ENCODE data around the gene FAM237B. TPM values are rescaled to one million over a fixed set of nuclear protein-coding genes. Genes with fewer than 3 reads are reported as not detected.

The FAM237B gene
- total and polyA plus RNA-seq, 2 experiments from 2014 or later: 0.06 TPM; not detected in 1

DNA sequence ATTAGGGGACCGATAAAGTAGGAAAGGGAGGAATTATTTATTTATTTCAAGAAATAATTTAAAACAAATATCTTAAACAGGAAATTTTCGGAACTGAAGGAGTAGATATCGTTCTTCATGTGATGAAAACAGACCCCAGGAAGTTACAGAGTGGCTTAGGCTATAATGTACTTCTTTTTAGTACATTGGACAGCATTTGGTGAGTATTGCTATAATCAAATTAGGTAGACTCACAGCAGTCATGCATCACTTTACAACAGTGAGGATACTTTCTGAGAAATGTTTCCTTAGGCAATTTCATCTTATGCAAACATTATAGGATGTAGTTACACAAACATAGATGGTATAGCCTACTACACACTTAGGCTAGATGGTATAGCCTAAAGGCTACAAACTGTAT is 33.0 kb downstream of the FAM237B start:
- Histone ChIP-seq H3K9ac (no peak overlapping the region), H3K79me2 (ENCODE audit: insufficient read depth) (no peaks in the 10 kb centered on the region), H3K4me2 (ENCODE audit: unreplicated experiment) (no peak overlapping the region), H3K9me3 (ENCODE audit: low read depth) (no peaks in the 10 kb centered on the region), H3K27ac (no peak overlapping the region), H2AFZ (no peak overlapping the region), H3K36me3 (ENCODE audit: low read depth) (no peaks in the 10 kb centered on the region), H3K4me1 (ENCODE audit: insufficient read depth) (no peaks in the 10 kb centered on the region), H3K9me2 (ENCODE audit: insufficient read depth) (no peaks in the 10 kb centered on the region), H3F3A (ENCODE audit: insufficient read depth) (no peaks in the 10 kb centered on the region), H4K20me1 (ENCODE audit: insufficient read depth) (no peaks in the 10 kb centered on the region), H3K4me3 (no peak overlapping the region), H3K27me3 (replicated peaks; ENCODE audit: insufficient read depth) (no peaks in the 10 kb centered on the region)
- TF ChIP-seq EZH2 (IDR thresholded peaks at IDR 0.05; ENCODE audit: insufficient read depth, poor library complexity, severe bottlenecking) (no peak), EZH2phosphoT487 (IDR thresholded peaks at IDR 0.05; ENCODE audit: insufficient read depth, low read depth) (no peak)
- DNase-seq: no peak
- 89 to 92% methylated on average over 3 of the region's 3 CpGs for WGBS, 2 experiments (ENCODE audit: low coverage in 1 of 2, low lambda C conversion rate in 2 of 2, missing lambda C conversion rate in 2 of 2)
- in situ Hi-C loops (cut with MboI): no loop called here

DNA sequence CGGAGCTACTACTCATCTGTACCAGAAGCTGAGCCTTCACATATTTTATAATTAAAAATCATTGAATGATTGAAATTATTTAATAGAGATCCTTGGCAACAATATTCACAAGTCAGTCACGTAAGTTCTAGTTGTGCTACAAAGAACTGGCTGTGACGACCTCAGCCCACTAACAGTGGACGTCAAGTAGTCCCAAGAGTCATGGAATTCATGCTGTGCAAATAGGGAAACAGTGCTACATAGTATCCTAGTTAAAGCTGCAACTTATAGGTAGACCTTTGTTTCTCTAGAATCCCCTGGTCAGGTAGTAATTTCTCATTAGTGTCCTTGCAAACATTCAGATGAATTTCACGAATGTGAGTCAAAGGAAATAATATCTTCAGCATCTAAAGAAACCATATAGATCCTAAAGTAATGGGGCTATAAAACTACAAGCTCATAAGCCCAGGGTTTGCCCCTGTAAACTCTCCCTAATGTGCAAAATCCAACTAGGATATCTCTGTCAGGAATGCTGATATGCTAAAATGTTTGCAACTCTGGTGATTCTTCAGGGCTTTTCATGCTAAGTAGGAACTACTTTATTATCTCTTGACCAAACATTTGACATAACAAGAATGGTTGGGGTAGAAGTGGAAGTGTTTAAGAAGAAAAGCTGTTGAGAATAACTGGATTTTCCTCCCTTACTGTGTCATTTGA is 44.9 kb downstream of the FAM237B start:
- H3K9me3 ChIP-seq (ENCODE audit: low read depth): no peaks in the 10 kb centered on the region
- no peaks in the 10 kb centered on the region for H3K27me3 ChIP-seq (replicated peaks; ENCODE audit: insufficient read depth)
- H3K36me3 ChIP-seq (ENCODE audit: low read depth): no peaks in the 10 kb centered on the region
- H4K20me1 ChIP-seq (ENCODE audit: insufficient read depth): no peaks in the 10 kb centered on the region
- no peak for DNase-seq
- H3K4me2 ChIP-seq (ENCODE audit: unreplicated experiment): no peak overlapping the region
- peaks cover 17% of the 10 kb centered on the region for H3K4me1 ChIP-seq (ENCODE audit: insufficient read depth)
- H3K9me2 ChIP-seq (ENCODE audit: insufficient read depth): no peaks in the 10 kb centered on the region
- no peak overlapping the region for H3K27ac ChIP-seq
- 77 to 78% methylated on average over 5 of the region's 5 CpGs for WGBS, 2 experiments (ENCODE audit: low coverage in 1 of 2, low lambda C conversion rate in 2 of 2, missing lambda C conversion rate in 2 of 2)
- TF ChIP-seq EZH2phosphoT487 (IDR thresholded peaks at IDR 0.05; ENCODE audit: insufficient read depth, low read depth) (no peak), EZH2 (IDR thresholded peaks at IDR 0.05; ENCODE audit: insufficient read depth, poor library complexity, severe bottlenecking) (no peak)
- no peak overlapping the region for H2AFZ ChIP-seq
- in situ Hi-C loops (cut with MboI): no loop called here
- no peak overlapping the region for H3K9ac ChIP-seq
- no peak overlapping the region for H3K4me3 ChIP-seq
- H3F3A ChIP-seq (ENCODE audit: insufficient read depth): peaks cover 15% of the 10 kb centered on the region
- H3K79me2 ChIP-seq (ENCODE audit: insufficient read depth): no peaks in the 10 kb centered on the region

DNA sequence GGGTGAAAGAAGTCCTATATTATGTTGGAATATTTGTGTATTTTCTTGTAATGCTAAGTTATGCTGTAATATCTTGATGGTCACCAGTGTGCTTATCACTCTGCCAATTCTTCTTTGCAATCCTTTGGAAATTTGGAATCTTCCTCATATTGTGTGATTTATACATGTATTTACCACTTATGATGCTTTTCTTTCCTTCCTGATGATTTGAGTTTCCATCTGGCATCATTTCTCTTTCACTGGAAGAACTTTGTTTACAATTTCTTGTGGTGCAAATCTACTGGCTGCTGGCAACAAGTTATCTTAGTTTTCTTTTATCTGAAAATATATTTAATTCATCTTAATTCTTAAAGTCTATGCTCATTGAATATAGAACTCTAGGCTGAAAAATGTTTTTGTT is 46.9 kb downstream of the FAM237B start:
- Histone ChIP-seq H3K79me2 (ENCODE audit: insufficient read depth) (no peaks in the 10 kb centered on the region), H3K27ac (no peak overlapping the region), H2AFZ (no peak overlapping the region), H3K4me1 (ENCODE audit: insufficient read depth) (peaks cover 29% of the 10 kb centered on the region), H3K27me3 (replicated peaks; ENCODE audit: insufficient read depth) (no peaks in the 10 kb centered on the region), H4K20me1 (ENCODE audit: insufficient read depth) (no peaks in the 10 kb centered on the region), H3K4me3 (no peak overlapping the region), H3F3A (ENCODE audit: insufficient read depth) (peaks cover 32% of the 10 kb centered on the region), H3K9me2 (ENCODE audit: insufficient read depth) (no peaks in the 10 kb centered on the region), H3K9me3 (ENCODE audit: low read depth) (no peaks in the 10 kb centered on the region), H3K36me3 (ENCODE audit: low read depth) (no peaks in the 10 kb centered on the region), H3K9ac (no peak overlapping the region), H3K4me2 (ENCODE audit: unreplicated experiment) (no peak overlapping the region)
- DNase-seq: no peak
- TF ChIP-seq EZH2 (IDR thresholded peaks at IDR 0.05; ENCODE audit: insufficient read depth, poor library complexity, severe bottlenecking) (no peak), EZH2phosphoT487 (IDR thresholded peaks at IDR 0.05; ENCODE audit: insufficient read depth, low read depth) (no peak)
- in situ Hi-C loops (cut with MboI): no loop called here

DNA sequence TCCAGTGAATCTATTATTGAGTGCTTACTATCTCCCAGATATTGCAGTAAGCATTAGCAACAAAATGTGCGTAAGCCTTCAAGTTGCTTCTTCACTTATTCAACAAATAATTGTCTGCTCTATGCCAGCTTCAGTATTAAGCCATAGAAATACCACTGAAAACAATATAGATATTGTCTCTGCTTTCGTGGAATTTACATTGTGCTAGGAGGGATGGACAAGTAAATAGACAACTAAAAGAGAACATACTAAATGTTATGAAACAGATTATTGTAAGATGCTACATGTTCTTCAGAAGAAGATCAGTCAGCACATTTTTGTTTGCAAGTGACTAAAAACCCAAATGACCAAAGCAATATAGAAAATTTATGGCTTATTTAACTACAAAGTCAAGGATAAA is 48.9 kb downstream of the FAM237B start:
- no peaks in the 10 kb centered on the region for H3K9me2 ChIP-seq (ENCODE audit: insufficient read depth)
- no peaks in the 10 kb centered on the region for H3K79me2 ChIP-seq (ENCODE audit: insufficient read depth)
- TF ChIP-seq EZH2 (IDR thresholded peaks at IDR 0.05; ENCODE audit: insufficient read depth, poor library complexity, severe bottlenecking): no peak
- TF ChIP-seq EZH2phosphoT487 (IDR thresholded peaks at IDR 0.05; ENCODE audit: insufficient read depth, low read depth): no peak
- H3K4me3 ChIP-seq: no peak overlapping the region
- in situ Hi-C loops (cut with MboI): no loop called here
- no peaks in the 10 kb centered on the region for H3K36me3 ChIP-seq (ENCODE audit: low read depth)
- peak overlapping the region; percentile 74 for H3K27ac ChIP-seq
- H3K9ac ChIP-seq: no peak overlapping the region
- H3K4me1 ChIP-seq (ENCODE audit: insufficient read depth): peaks cover 37% of the 10 kb centered on the region
- WGBS, 2 experiments (ENCODE audit: low coverage in 1 of 2, low lambda C conversion rate in 2 of 2, missing lambda C conversion rate in 2 of 2): 55 to 56% methylated on average over 2 of the region's 2 CpGs
- no peaks in the 10 kb centered on the region for H3K27me3 ChIP-seq (replicated peaks; ENCODE audit: insufficient read depth)
- peak overlapping the region; percentile 58 for H3K4me2 ChIP-seq (ENCODE audit: unreplicated experiment)
- no peaks in the 10 kb centered on the region for H4K20me1 ChIP-seq (ENCODE audit: insufficient read depth)
- DNase-seq: peak; percentile 10
- no peak overlapping the region for H2AFZ ChIP-seq
- H3F3A ChIP-seq (ENCODE audit: insufficient read depth): peaks cover 32% of the 10 kb centered on the region
- H3K9me3 ChIP-seq (ENCODE audit: low read depth): no peaks in the 10 kb centered on the region
